K562 (cell line): ENCODE data around the gene KIF5A. TPM values are rescaled to one million over a fixed set of nuclear protein-coding genes. Genes with fewer than 3 reads are reported as not detected.

Source experiments
- BDP1 ChIP-seq: IDR thresholded peaks from 3 replicates; pipeline ENCODE4 v1.6.1; 2011; ENCODE audit not compliant: insufficient read length, insufficient read depth
- CTBP1 ChIP-seq: fragments of 450-650 bp; IDR thresholded peaks from 2 replicates; pipeline ENCODE4 v1.6.1; 2016; ENCODE audit warnings: borderline replicate concordance
- CXXC5 ChIP-seq: fragments of 250-450 bp; sonication (Bioruptor Pico); IDR thresholded peaks from 2 replicates; pipeline ENCODE4 v1.8.0; 2022; ENCODE audit warnings: inconsistent platforms, mild to moderate bottlenecking, moderate library complexity
- HMGN3 ChIP-seq: IDR thresholded peaks from 2 replicates; pipeline ENCODE4 v1.6.1; 2011; ENCODE audit warnings: borderline replicate concordance, low read depth, mild to moderate bottlenecking, mixed read lengths, low read length; ENCODE audit not compliant: insufficient read length; ENCODE audit errors: extremely low read depth
- HNRNPLL ChIP-seq: fragments of 200-400 bp; formaldehyde crosslinking; IDR thresholded peaks from 2 replicates; pipeline ENCODE4 v1.6.1; 2017; ENCODE audit warnings: low read length, low read depth, mild to moderate bottlenecking; ENCODE audit not compliant: poor library complexity, severe bottlenecking
- JUND ChIP-seq, 2 experiments: IDR thresholded peaks; 2 replicates in 1 of 2; 3 replicates in 1 of 2; pipeline ENCODE4 v1.6.1; 2011; ENCODE audit warnings: borderline replicate concordance in 2 of 2, low read depth in 2 of 2, low read length in 2 of 2, improper control_type of control experiment in 1 of 2, missing biosample characterization in 1 of 2, missing genetic modification characterization in 1 of 2, missing genetic modification reagents in 1 of 2
- KAT7 ChIP-seq: sonication (generic); formaldehyde crosslinking; IDR thresholded peaks from 2 replicates; pipeline ENCODE4 v1.8.0; 2022; ENCODE audit warnings: missing genetic modification reagents, mild to moderate bottlenecking, borderline replicate concordance
- POLR2A ChIP-seq: fragments of 450-650 bp; conservative IDR thresholded peaks from 2 replicates; pipeline ENCODE4 v1.6.1; 2016
- XRCC4 ChIP-seq: IDR thresholded peaks from one replicate; pipeline ENCODE4 v1.6.1; 2011; ENCODE audit not compliant: insufficient read depth, insufficient read length; ENCODE audit errors: extremely low read depth
- ZBTB17 ChIP-seq: fragments of 450-650 bp; formaldehyde crosslinking; IDR thresholded peaks from 2 replicates; pipeline ENCODE4 v1.4.0; 2020; ENCODE audit warnings: mild to moderate bottlenecking
- ZBTB7A ChIP-seq: IDR thresholded peaks from 2 replicates; pipeline ENCODE4 v1.6.1; 2011; ENCODE audit warnings: low read depth, mild to moderate bottlenecking, low read length, moderate library complexity, borderline replicate concordance; ENCODE audit not compliant: control insufficient read depth
- polyA plus RNA-seq, 8 experiments: library from polyadenylated mRNA; depleted of rRNA in 4 of 8; stranded (reverse) in 5 of 8; unstranded in 3 of 8; fragments of >200 nt; fragmentation: Nextera tagmentation in 2 of 8; fragmentation: Illumina TruSeq in 1 of 8; extraction: Ambion mirVana in 2 of 8; extraction: Trizol in 1 of 8; gene quantifications; 2 replicates each; pipeline versions ENCODE4 v1.2.1 to v1.2.3, GENCODE V29; 2011 to 2014; ENCODE audit warnings: inconsistent platforms in 1 of 8, missing spikeins in 1 of 8
- total RNA-seq, 7 experiments: library from RNA; depleted of rRNA in 6 of 7; stranded (reverse); fragments of >200 nt in 6 of 7; fragmentation: Illumina TruSeq in 2 of 7; extraction: Trizol in 2 of 7; gene quantifications; 2 replicates each; pipeline versions ENCODE4 v1.2.1 to v1.2.3, GENCODE V29; 2011 to 2021; ENCODE audit warnings: low replicate concordance in 1 of 7
- TF ChIP-seq, protein P1 (sequence below): fragments of 250-450 bp; sonication (Bioruptor Pico); IDR thresholded peaks from 2 replicates; pipeline ENCODE4 v1.4.0; 2020

Gene KIF5A
- total and polyA plus RNA-seq, 9 of the 15 experiments (the other 6 are each of a cell fraction or from before 2014, with no cell fraction given) = 3.4 to 17.7 (median 8.0) TPM

- TF ChIP-seq CTBP1 = peak; percentile 90
- TF ChIP-seq POLR2A = peak; percentile 71
- peak; percentile 87 for TF ChIP-seq CXXC5
- TF ChIP-seq JUND (IDR thresholded peaks at IDR 0.05; ENCODE audit: borderline replicate concordance, low read depth, low read length) = 0 out of 2 replicates have a peak, but pooled peaks have one; percentile 13
- TF ChIP-seq JUND (tag; IDR thresholded peaks at IDR 0.05; ENCODE audit: borderline replicate concordance, low read depth, low read length) = no peak
- peak; percentile 40 for TF ChIP-seq HNRNPLL
- TF ChIP-seq XRCC4 = no peak
- TF ChIP-seq, protein P1, sequence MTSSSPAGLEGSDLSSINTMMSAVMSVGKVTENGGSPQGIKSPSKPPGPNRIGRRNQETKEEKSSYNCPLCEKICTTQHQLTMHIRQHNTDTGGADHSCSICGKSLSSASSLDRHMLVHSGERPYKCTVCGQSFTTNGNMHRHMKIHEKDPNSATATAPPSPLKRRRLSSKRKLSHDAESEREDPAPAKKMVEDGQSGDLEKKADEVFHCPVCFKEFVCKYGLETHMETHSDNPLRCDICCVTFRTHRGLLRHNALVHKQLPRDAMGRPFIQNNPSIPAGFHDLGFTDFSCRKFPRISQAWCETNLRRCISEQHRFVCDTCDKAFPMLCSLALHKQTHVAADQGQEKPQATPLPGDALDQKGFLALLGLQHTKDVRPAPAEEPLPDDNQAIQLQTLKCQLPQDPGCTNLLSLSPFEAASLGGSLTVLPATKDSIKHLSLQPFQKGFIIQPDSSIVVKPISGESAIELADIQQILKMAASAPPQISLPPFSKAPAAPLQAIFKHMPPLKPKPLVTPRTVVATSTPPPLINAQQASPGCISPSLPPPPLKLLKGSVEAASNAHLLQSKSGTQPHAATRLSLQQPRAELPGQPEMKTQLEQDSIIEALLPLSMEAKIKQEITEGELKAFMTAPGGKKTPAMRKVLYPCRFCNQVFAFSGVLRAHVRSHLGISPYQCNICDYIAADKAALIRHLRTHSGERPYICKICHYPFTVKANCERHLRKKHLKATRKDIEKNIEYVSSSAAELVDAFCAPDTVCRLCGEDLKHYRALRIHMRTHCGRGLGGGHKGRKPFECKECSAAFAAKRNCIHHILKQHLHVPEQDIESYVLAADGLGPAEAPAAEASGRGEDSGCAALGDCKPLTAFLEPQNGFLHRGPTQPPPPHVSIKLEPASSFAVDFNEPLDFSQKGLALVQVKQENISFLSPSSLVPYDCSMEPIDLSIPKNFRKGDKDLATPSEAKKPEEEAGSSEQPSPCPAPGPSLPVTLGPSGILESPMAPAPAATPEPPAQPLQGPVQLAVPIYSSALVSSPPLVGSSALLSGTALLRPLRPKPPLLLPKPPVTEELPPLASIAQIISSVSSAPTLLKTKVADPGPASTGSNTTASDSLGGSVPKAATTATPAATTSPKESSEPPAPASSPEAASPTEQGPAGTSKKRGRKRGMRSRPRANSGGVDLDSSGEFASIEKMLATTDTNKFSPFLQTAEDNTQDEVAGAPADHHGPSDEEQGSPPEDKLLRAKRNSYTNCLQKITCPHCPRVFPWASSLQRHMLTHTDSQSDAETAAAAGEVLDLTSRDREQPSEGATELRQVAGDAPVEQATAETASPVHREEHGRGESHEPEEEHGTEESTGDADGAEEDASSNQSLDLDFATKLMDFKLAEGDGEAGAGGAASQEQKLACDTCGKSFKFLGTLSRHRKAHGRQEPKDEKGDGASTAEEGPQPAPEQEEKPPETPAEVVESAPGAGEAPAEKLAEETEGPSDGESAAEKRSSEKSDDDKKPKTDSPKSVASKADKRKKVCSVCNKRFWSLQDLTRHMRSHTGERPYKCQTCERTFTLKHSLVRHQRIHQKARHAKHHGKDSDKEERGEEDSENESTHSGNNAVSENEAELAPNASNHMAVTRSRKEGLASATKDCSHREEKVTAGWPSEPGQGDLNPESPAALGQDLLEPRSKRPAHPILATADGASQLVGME (CRISPR knock-in tag) = 0 out of 2 replicates have a peak, but pooled peaks have one; percentile 25
- TF ChIP-seq BDP1 = no peak
- peak; percentile 80 for TF ChIP-seq KAT7 (CRISPR knock-in tag)
- peak; percentile 90; the same call in 1 of the 2 replicates for TF ChIP-seq ZBTB7A
- peak; percentile 78 for TF ChIP-seq HMGN3
- TF ChIP-seq ZBTB17 = 0 out of 2 replicates have a peak, but pooled peaks have one; percentile 17
Observed at GRCh38 chr12:57632958-57633840, 83.4 kb downstream of the KIF5A start, which contains the start of gene B4GALNT1 (continued).
